Calu3 (cell line): Measurements from ENCODE around the gene COBLL1. TPM values are rescaled to one million over a fixed set of nuclear protein-coding genes. Genes with fewer than 3 reads are reported as not detected.

Experiments
- BruUV-seq: library from RNA; stranded (reverse); fragments of 400-500 nt; replicated peaks from 2 replicates; lab custom pipeline; 2021; lab: Mats Ljungman, UMichigan
- CTCF ChIA-PET: fragments of 300-600 bp; sonication (Branson Sonifier 250); formaldehyde crosslinking; loops from one replicate; lab custom pipeline; 2022; ENCODE audit warnings: antibody characterized with exemption; lab: Charles Lee
- DNase-seq: peaks from one replicate; pipeline ENCODE4 v3.0.0; 2022
- H3K27ac Mint-ChIP-seq: one replicate; pipeline ENCODE4 v1.8.0; 2022; ENCODE audit warnings: mixed read lengths; ENCODE audit not compliant: unreplicated experiment
- H3K27me3 Mint-ChIP-seq: one replicate; pipeline ENCODE4 v1.8.0; 2022; ENCODE audit warnings: mixed read lengths; ENCODE audit not compliant: unreplicated experiment
- H3K36me3 Mint-ChIP-seq: one replicate; pipeline ENCODE4 v1.8.0; 2022; ENCODE audit warnings: mild to moderate bottlenecking, moderate library complexity, mixed read lengths; ENCODE audit not compliant: insufficient read depth, unreplicated experiment
- H3K4me1 Mint-ChIP-seq: one replicate; pipeline ENCODE4 v1.8.0; 2022; ENCODE audit warnings: mild to moderate bottlenecking, low read depth, mixed read lengths; ENCODE audit not compliant: unreplicated experiment
- H3K4me3 Mint-ChIP-seq: one replicate; pipeline ENCODE4 v1.8.0; 2022; ENCODE audit warnings: mild to moderate bottlenecking, low read depth, moderate library complexity, mixed read lengths; ENCODE audit not compliant: unreplicated experiment
- H3K9me3 Mint-ChIP-seq: one replicate; pipeline ENCODE4 v1.8.0; 2022; ENCODE audit warnings: low read depth, mixed read lengths; ENCODE audit not compliant: unreplicated experiment
- intact Hi-C: fragments of 100-400 bp; cut with micrococcal nuclease; formaldehyde crosslinking; loops from one replicate; pipeline ENCODE4 v1.10.0; 2022; ENCODE audit not compliant: unreplicated experiment
- total RNA-seq: library from RNA; stranded (reverse); gene quantifications from 2 replicates; pipeline ENCODE4 v1.2.3, GENCODE V29; 2022
- TF ChIP-seq, protein P1 (sequence below): fragments of 200-600 bp; IDR thresholded peaks from one replicate; pipeline ENCODE4 v1.8.0; 2022; ENCODE audit warnings: antibody characterized with exemption; ENCODE audit not compliant: unreplicated experiment

COBLL1 gene
- total RNA-seq, 1 experiment from 2014 or later = 44.9 TPM

GRCh38 chr2:164835302-164835701 is 6.3 kb downstream of the COBLL1 start:
- intact Hi-C loops = no loop called here
- BruUV-seq = no TSS peak

GRCh38 chr2:164831887-164832286 is 9.7 kb downstream of the COBLL1 start:
- H3K4me3 Mint-ChIP-seq = no peak overlapping the region
- no peaks in the 10 kb centered on the region for H3K27me3 Mint-ChIP-seq
- peaks cover 2% of the 10 kb centered on the region for H3K36me3 Mint-ChIP-seq
- H3K4me1 Mint-ChIP-seq = peaks cover 31% of the 10 kb centered on the region
- H3K27ac Mint-ChIP-seq = no peak overlapping the region
- DNase-seq = no peak
- intact Hi-C loops = no loop called here
- CTCF ChIA-PET = no interaction called here
- no peaks in the 10 kb centered on the region for H3K9me3 Mint-ChIP-seq
- BruUV-seq = no TSS peak
- TF ChIP-seq, protein P1, sequence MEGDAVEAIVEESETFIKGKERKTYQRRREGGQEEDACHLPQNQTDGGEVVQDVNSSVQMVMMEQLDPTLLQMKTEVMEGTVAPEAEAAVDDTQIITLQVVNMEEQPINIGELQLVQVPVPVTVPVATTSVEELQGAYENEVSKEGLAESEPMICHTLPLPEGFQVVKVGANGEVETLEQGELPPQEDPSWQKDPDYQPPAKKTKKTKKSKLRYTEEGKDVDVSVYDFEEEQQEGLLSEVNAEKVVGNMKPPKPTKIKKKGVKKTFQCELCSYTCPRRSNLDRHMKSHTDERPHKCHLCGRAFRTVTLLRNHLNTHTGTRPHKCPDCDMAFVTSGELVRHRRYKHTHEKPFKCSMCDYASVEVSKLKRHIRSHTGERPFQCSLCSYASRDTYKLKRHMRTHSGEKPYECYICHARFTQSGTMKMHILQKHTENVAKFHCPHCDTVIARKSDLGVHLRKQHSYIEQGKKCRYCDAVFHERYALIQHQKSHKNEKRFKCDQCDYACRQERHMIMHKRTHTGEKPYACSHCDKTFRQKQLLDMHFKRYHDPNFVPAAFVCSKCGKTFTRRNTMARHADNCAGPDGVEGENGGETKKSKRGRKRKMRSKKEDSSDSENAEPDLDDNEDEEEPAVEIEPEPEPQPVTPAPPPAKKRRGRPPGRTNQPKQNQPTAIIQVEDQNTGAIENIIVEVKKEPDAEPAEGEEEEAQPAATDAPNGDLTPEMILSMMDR = no peak

More at GRCh38 chr2:164835302-164835701, 6.3 kb downstream of the COBLL1 start:
- no peaks in the 10 kb centered on the region for H3K27me3 Mint-ChIP-seq
- TF ChIP-seq, protein P1 = no peak
- CTCF ChIA-PET = interaction anchor here (0.5 kb wide), 1 partner anchor 218 kb away, joined by 10 read pairs; no protein-coding TSS in a partner anchor
- no peak overlapping the region for H3K4me3 Mint-ChIP-seq
- H3K4me1 Mint-ChIP-seq = peaks cover 31% of the 10 kb centered on the region
- no peaks in the 10 kb centered on the region for H3K9me3 Mint-ChIP-seq
- H3K36me3 Mint-ChIP-seq = peaks cover 16% of the 10 kb centered on the region
- DNase-seq = no peak
- H3K27ac Mint-ChIP-seq = peak overlapping the region; percentile 14

DNA sequence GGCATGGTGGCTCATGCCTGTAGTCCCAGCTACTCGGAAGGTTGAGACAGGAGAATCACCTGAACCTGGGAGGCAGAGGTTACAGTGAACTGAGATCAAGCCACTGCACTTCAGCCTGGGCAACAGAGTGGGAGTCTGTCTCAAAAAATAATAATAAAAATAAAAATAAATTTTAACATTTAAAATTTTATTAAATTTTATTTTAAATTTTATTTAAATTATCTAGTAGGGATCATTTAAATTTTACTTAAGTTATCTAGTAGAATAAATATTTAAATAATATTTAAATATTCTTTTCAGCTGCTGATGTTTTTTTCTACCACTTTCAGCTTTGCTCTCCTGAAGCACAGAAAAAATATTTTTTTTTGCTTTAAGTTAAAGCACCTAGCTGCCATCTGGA is 10.4 kb downstream of the COBLL1 start:
- Mint-ChIP-seq H3K4me3 (no peak overlapping the region), H3K27me3 (no peaks in the 10 kb centered on the region), H3K36me3 (peaks cover 4% of the 10 kb centered on the region), H3K4me1 (peaks cover 38% of the 10 kb centered on the region), H3K27ac (no peak overlapping the region), H3K9me3 (no peaks in the 10 kb centered on the region)
- DNase-seq = no peak
- CTCF ChIA-PET = no interaction called here
- intact Hi-C loops = no loop called here
- TF ChIP-seq, protein P1 = no peak
- no TSS peak for BruUV-seq

DNA sequence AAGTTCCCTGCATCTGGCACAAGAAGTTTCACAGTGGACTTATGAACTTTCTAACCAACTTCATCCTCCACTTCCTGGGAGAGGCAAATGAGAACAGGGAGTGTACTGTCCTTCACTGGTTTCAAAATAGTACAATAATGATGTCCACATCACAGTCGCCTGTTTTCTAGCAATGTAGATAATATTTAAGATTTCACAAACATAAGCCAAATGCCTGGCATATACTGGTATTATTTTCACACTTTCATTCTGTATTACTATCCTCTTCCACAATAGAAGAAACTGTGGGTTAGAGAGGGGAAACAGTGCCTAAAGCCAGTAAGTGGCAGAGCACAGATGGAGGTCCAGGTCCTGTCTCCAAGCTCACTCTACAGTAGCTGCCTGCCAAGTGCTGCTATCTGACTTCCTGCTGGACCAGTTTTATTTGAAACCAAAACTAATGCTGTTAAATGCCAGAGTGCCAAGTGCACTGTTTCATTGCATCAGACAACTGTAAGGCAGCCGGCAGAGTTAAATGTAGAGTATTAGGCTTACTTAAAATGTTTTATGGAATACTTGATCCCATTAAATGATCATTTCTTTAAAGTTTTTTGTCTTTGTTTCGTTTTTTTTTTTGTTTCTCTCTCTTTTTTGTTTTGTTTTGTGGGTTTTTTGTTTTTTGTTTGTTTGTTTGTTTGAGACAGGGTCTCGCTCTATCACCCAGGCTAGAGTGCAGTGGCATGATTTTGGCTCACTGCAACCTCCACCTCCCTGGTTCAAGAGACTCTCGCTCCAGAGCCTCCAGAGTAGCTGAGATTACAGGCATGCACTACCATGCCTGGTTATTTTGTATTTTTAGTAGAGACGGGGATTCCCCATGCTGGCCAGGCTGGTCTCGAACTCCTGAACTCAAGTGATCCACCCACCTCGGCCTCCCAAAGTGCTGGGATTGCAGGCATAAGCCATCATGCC is 15.1 kb downstream of the COBLL1 start:
- peaks cover 32% of the 10 kb centered on the region for H3K4me1 Mint-ChIP-seq
- peak; percentile 73 for DNase-seq
- H3K4me3 Mint-ChIP-seq = peak overlapping the region; percentile 52
- TF ChIP-seq, protein P1 = no peak
- intact Hi-C loops = no loop called here
- CTCF ChIA-PET = interaction anchor here (0.6 to 1.4 kb wide), 3 partner anchors 10 to 87 kb away, joined by 3 to 6 read pairs (median 4); no protein-coding TSS in a partner anchor
- no peaks in the 10 kb centered on the region for H3K27me3 Mint-ChIP-seq
- BruUV-seq = TSS peak; percentile 96
- peaks cover 4% of the 10 kb centered on the region for H3K36me3 Mint-ChIP-seq
- H3K27ac Mint-ChIP-seq = peak overlapping the region; percentile 97
- no peaks in the 10 kb centered on the region for H3K9me3 Mint-ChIP-seq
